HCT116 (cell line): ENCODE results near the gene CCNL2. TPM values are rescaled to one million over a fixed set of nuclear protein-coding genes. Genes with fewer than 3 reads are reported as not detected.

Experiments
- ATAC-seq: fragments of 200-7000 bp; cut with Tn5 transposase; 2 replicates; pipeline ENCODE4 v1.9.1; 2020; ENCODE audit warnings: mild to moderate bottlenecking, moderate library complexity
- BruUV-seq: library from RNA; stranded (reverse); fragments of 400-500 nt; replicated peaks from 2 replicates; lab custom pipeline; 2021; lab: Mats Ljungman, UMichigan
- CTCF ChIA-PET: fragments of 300-600 bp; sonication (Branson Sonifier 250); formaldehyde crosslinking; loops from one replicate; lab custom pipeline; 2021; ENCODE audit warnings: antibody characterized with exemption; lab: Charles Lee
- POLR2A ChIA-PET: fragments of 300-600, 350-600 bp; sonication (Branson Sonifier 250); formaldehyde crosslinking; loops from one replicate; lab custom pipeline; 2021; ENCODE audit warnings: antibody characterized with exemption; lab: Charles Lee
- RAD21 ChIA-PET, 2 experiments: fragments of 300-600 bp; sonication (Branson Sonifier 250); formaldehyde crosslinking; loops; one replicate each; lab custom pipeline; 2023; ENCODE audit warnings: low total read pairs in 2 of 2; ENCODE audit not compliant: uncharacterized antibody in 2 of 2, unreplicated experiment in 2 of 2, low non-redundant PET in 1 of 2; lab: Charles Lee
- DNase-seq: peaks from one replicate; pipeline ENCODE4 v3.0.0-alpha.2; 2010; ENCODE audit warnings: low read depth, low spot score
- H2AFZ ChIP-seq: fragments of 200-600 bp; shearing (Covaris generic), sonication (generic); 2 replicates; pipeline ENCODE4 v1.6.1; 2017; ENCODE audit warnings: low read depth, mixed run types, mixed read lengths, antibody characterized with exemption, low read length; ENCODE audit not compliant: poor library complexity, severe bottlenecking
- H3K27ac ChIP-seq: 2 replicates; pipeline ENCODE4 v1.5.1; 2012; ENCODE audit warnings: low read depth, low read length
- H3K27me3 ChIP-seq: fragments of 200-600 bp; sonication (generic); 2 replicates; pipeline ENCODE4 v1.6.1; 2016; ENCODE audit warnings: mixed run types, low read length, mixed read lengths; ENCODE audit not compliant: insufficient read depth
- H3K36me3 ChIP-seq, 2 experiments: fragments of 200-500 bp in 1 of 2; fragments of 200-600 bp in 1 of 2; sonication (Bioruptor generic) in 1 of 2; sonication (generic) in 1 of 2; 2 replicates each; pipeline versions ENCODE4 v1.5.1 to v1.6.1; 2014 to 2016; ENCODE audit warnings: low read length in 2 of 2, inconsistent platforms in 1 of 2, mixed read lengths in 1 of 2, mixed run types in 1 of 2; ENCODE audit not compliant: insufficient read depth in 2 of 2, control insufficient read depth in 1 of 2
- H3K4me1 ChIP-seq, 2 experiments: fragments of 200-600 bp in 1 of 2; sonication (generic) in 1 of 2; 2 replicates each; pipeline versions ENCODE4 v1.5.1 to v1.6.1; 2012 to 2017; ENCODE audit warnings: low read length in 2 of 2, inconsistent platforms in 1 of 2, mild to moderate bottlenecking in 1 of 2, mixed read lengths in 1 of 2, mixed run types in 1 of 2, moderate library complexity in 1 of 2; ENCODE audit not compliant: insufficient read depth in 2 of 2, control insufficient read depth in 1 of 2
- H3K4me2 ChIP-seq: fragments of 200-600 bp; sonication (generic); 2 replicates; pipeline ENCODE4 v1.6.1; 2017; ENCODE audit warnings: mixed run types, low read length, mixed read lengths
- H3K4me3 ChIP-seq, 2 experiments: fragments of 200-600 bp in 1 of 2; sonication (generic) in 1 of 2; replicated peaks in 1 of 2; 2 replicates each; pipeline ENCODE4 v1.5.1; 2011 to 2016; ENCODE audit warnings: low read length in 2 of 2, control low read depth in 1 of 2, low read depth in 1 of 2, mild to moderate bottlenecking in 1 of 2, mixed read lengths in 1 of 2, mixed run types in 1 of 2
- H3K79me2 ChIP-seq: fragments of 200-600 bp; sonication (generic); 2 replicates; pipeline ENCODE4 v1.6.1; 2017; ENCODE audit warnings: mild to moderate bottlenecking, mixed run types, low read length, moderate library complexity, mixed read lengths; ENCODE audit not compliant: insufficient read depth
- H3K9ac ChIP-seq: fragments of 200-600 bp; sonication (generic); 2 replicates; pipeline ENCODE4 v1.6.1; 2016; ENCODE audit warnings: low read length, mixed read lengths
- H3K9me2 ChIP-seq: fragments of 200-600 bp; sonication (generic), shearing (Covaris generic); 2 replicates; pipeline ENCODE4 v1.6.1; 2017; ENCODE audit warnings: mixed run types, mild to moderate bottlenecking, moderate library complexity; ENCODE audit not compliant: insufficient read depth
- H3K9me3 ChIP-seq, 2 experiments: fragments of 200-500 bp in 1 of 2; fragments of 200-600 bp in 1 of 2; sonication (Bioruptor generic) in 1 of 2; sonication (generic) in 1 of 2; 2 replicates each; pipeline ENCODE4 v1.6.1; 2014 to 2017; ENCODE audit warnings: low read length in 2 of 2, mixed read lengths in 2 of 2, inconsistent platforms in 1 of 2, low read depth in 1 of 2, mild to moderate bottlenecking in 1 of 2, mixed run types in 1 of 2, moderate library complexity in 1 of 2; ENCODE audit not compliant: control insufficient read depth in 1 of 2, insufficient read depth in 1 of 2
- H4K20me1 ChIP-seq: fragments of 200-600 bp; sonication (generic), shearing (Covaris generic); 2 replicates; pipeline ENCODE4 v1.6.1; 2017; ENCODE audit warnings: mixed run types, mild to moderate bottlenecking, moderate library complexity; ENCODE audit not compliant: insufficient read depth
- ATF3 ChIP-seq: IDR thresholded peaks from 2 replicates; pipeline ENCODE4 v1.6.1; 2012
- CEBPB ChIP-seq: IDR thresholded peaks from 2 replicates; pipeline ENCODE4 v1.6.1; 2012; ENCODE audit warnings: low read depth
- JUND ChIP-seq: IDR thresholded peaks from 2 replicates; pipeline ENCODE4 v1.6.1; 2012
- POLR2A ChIP-seq: IDR thresholded peaks from 2 replicates; pipeline ENCODE4 v1.7.0; 2011; ENCODE audit warnings: borderline replicate concordance; ENCODE audit not compliant: insufficient read depth, insufficient read length; ENCODE audit errors: extremely low read depth
- POLR2AphosphoS5 ChIP-seq: IDR thresholded peaks from 2 replicates; pipeline ENCODE4 v1.6.1; 2011; ENCODE audit warnings: mild to moderate bottlenecking, low read depth, low read length, moderate library complexity
- SP1 ChIP-seq: IDR thresholded peaks from 2 replicates; pipeline ENCODE4 v1.6.1; 2012; ENCODE audit warnings: low read depth
- YY1 ChIP-seq: IDR thresholded peaks from 2 replicates; pipeline ENCODE4 v1.6.1; 2011; ENCODE audit warnings: low read length, low read depth, moderate library complexity, mild to moderate bottlenecking; ENCODE audit not compliant: insufficient replicate concordance; ENCODE audit errors: extremely low read depth
- intact Hi-C: fragments of 100-400 bp; cut with micrococcal nuclease; formaldehyde crosslinking; loops from 2 replicates; pipeline ENCODE4 v1.10.0; 2022
- total RNA-seq: library from RNA; stranded (reverse); gene quantifications from one replicate; pipeline ENCODE4 v1.2.1, GENCODE V29; 2021; ENCODE audit not compliant: unreplicated experiment

CCNL2 gene
- total RNA-seq, 1 experiment from 2014 or later, result 173 TPM

GRCh38 chr1:1359664-1360468, 39.3 kb downstream of the CCNL2 start:
- no TSS peak for BruUV-seq
- Histone ChIP-seq H3K4me1 (peaks cover 24 to 57% of the 10 kb centered on the region in 2 experiments), H3K4me2 (peak overlapping the region; percentile 68), H3K9me3 (no peaks in the 10 kb centered on the region), H3K4me3 (no peak overlapping the region), H4K20me1 (no peaks in the 10 kb centered on the region), H3K27me3 (no peaks in the 10 kb centered on the region), H3K79me2 (no peaks in the 10 kb centered on the region), H3K27ac (peak overlapping the region; percentile 49), H3K9me2 (no peaks in the 10 kb centered on the region), H2AFZ (no peak overlapping the region), H3K36me3 (no peaks in the 10 kb centered on the region), H3K9ac (peak overlapping the region; percentile 51)
- intact Hi-C loops, result no loop called here
- ChIA-PET CTCF (no interaction called here), POLR2A (no interaction called here), RAD21 (interaction anchor here in 1 of 2 experiments (1.2 kb wide), 1 partner anchor 12 kb away, joined by 3 read pairs; no protein-coding TSS in a partner anchor)
- DNase-seq (no peak), ATAC-seq (peak; percentile 1; the same call in 1 of the 2 replicates)
- TF ChIP-seq CEBPB, result no peak
- TF ChIP-seq POLR2AphosphoS5, result no peak
- TF ChIP-seq ATF3, result no peak
- TF ChIP-seq SP1, result no peak
- no peak for TF ChIP-seq POLR2A
- no peak for TF ChIP-seq JUND

GRCh38 chr1:1359308-1359663, 39.8 kb downstream of the CCNL2 start:
- no peak for ATAC-seq
- TF ChIP-seq YY1, result no peak
- Histone ChIP-seq H3K4me1 (peaks cover 22 to 52% of the 10 kb centered on the region in 2 experiments), H3K4me2 (no peak overlapping the region; the same call in 1 of the 2 replicates), H3K9ac (no peak overlapping the region), H2AFZ (no peak overlapping the region), H3K9me2 (no peaks in the 10 kb centered on the region), H4K20me1 (no peaks in the 10 kb centered on the region), H3K27me3 (no peaks in the 10 kb centered on the region), H3K36me3 (no peaks in the 10 kb centered on the region), H3K27ac (no peak overlapping the region), H3K79me2 (no peaks in the 10 kb centered on the region), H3K4me3 (no peak overlapping the region), H3K9me3 (no peaks in the 10 kb centered on the region)
- ChIA-PET POLR2A (no interaction called here), CTCF (no interaction called here), RAD21 (no interaction called here)
- DNase-seq, result no peak
- no TSS peak for BruUV-seq
- intact Hi-C loops, result no loop called here
